ENCODE data around the gene CYP46A1.

- TF ChIP-seq EZH2 (IDR thresholded peaks at IDR 0.05; ENCODE audit: insufficient read depth, poor library complexity, severe bottlenecking), result no peak
- TF ChIP-seq EZH2phosphoT487 (IDR thresholded peaks at IDR 0.05; ENCODE audit: insufficient read depth, low read depth), result no peak
Observed at GRCh38 chr14:99681832-99682148, 2.3 kb upstream of the CYP46A1 start.

Data from GM23248 (cell line).